BLaER1 treated with 17β-estradiol and CSF1 and Interleukin-3, amounts not matched to agents 10 nM and 100 nM (cell line): ENCODE measurements around the gene NAMPT.

Experiments
- H3K27ac ChIP-seq, 11 experiments: shearing (Covaris generic); formaldehyde crosslinking; 2 replicates each; pipeline ENCODE4 v1.8.1; 2022
- H3K27me3 ChIP-seq, 11 experiments: shearing (Covaris generic); formaldehyde crosslinking; 2 replicates each; pipeline ENCODE4 v1.8.1; 2022
- H3K36me3 ChIP-seq, 11 experiments: shearing (Covaris generic); formaldehyde crosslinking; 2 replicates each; pipeline ENCODE4 v1.8.1; 2022
- H3K4me1 ChIP-seq, 10 experiments: shearing (Covaris generic); formaldehyde crosslinking; 2 replicates each; pipeline ENCODE4 v1.8.1; 2022
- H3K4me2 ChIP-seq, 11 experiments: shearing (Covaris generic); formaldehyde crosslinking; 2 replicates each; pipeline ENCODE4 v1.8.1; 2022
- H3K4me3 ChIP-seq, 10 experiments: shearing (Covaris generic); formaldehyde crosslinking; 2 replicates each; pipeline ENCODE4 v1.8.1; 2022
- H3K9ac ChIP-seq, 11 experiments: shearing (Covaris generic); formaldehyde crosslinking; 2 replicates each; pipeline ENCODE4 v1.8.1; 2022
- H3K9me3 ChIP-seq, 11 experiments: shearing (Covaris generic); formaldehyde crosslinking; replicated peaks in 1 of 11; 2 replicates each; pipeline ENCODE4 v1.8.1; 2022
- H4K20me1 ChIP-seq, 11 experiments: shearing (Covaris generic); formaldehyde crosslinking; 2 replicates each; pipeline ENCODE4 v1.8.1; 2022
- Cebpa-rat ChIP-seq, 11 experiments: shearing (Covaris generic); IDR thresholded peaks; 2 replicates each; pipeline ENCODE4 v1.8.1; 2022

The NAMPT gene

GRCh38 chr7:106257752-106258151, 27.0 kb downstream of the NAMPT start:
- H3K36me3 ChIP-seq: peaks cover 66 to 100% (median 87%) of the 10 kb centered on the region in 11 experiments
- peaks cover 0 to 25% (median 18%) of the 10 kb centered on the region in 10 experiments; a peak in 16 of 20 replicates for H3K4me1 ChIP-seq
- no peak overlapping the region for H3K4me2 ChIP-seq
- TF ChIP-seq Cebpa-rat (IDR thresholded peaks at IDR 0.05): no peak
- 0 out of 22 replicates have a peak overlapping the region, but pooled peaks of 1 of the 11 experiments have one; percentile 2 for H3K27ac ChIP-seq
- no peaks in the 10 kb centered on the region for H3K27me3 ChIP-seq
- 0 out of 22 replicates have a peak, but pooled peaks cover 0 to 5% (median 0%) of the 10 kb centered on the region in 11 experiments for H3K9me3 ChIP-seq
- peaks cover 0 to 100% (median 9%) of the 10 kb centered on the region in 11 experiments; a peak in 12 of 22 replicates for H4K20me1 ChIP-seq
- no peak overlapping the region for H3K9ac ChIP-seq
- no peak overlapping the region for H3K4me3 ChIP-seq

- Histone ChIP-seq H3K36me3 (peaks cover 77 to 100% (median 91%) of the 10 kb centered on the region in 11 experiments), H3K4me3 (no peak overlapping the region), H3K4me2 (no peak overlapping the region), H3K4me1 (peaks cover 0 to 18% (median 17%) of the 10 kb centered on the region in 10 experiments; a peak in 16 of 20 replicates), H3K9me3 (peaks cover 0 to 16% (median 0%) of the 10 kb centered on the region in 11 experiments; a peak in 1 of 22 replicates), H3K27ac (no peak overlapping the region; a peak in 1 of 22 replicates), H3K9ac (no peak overlapping the region), H3K27me3 (no peaks in the 10 kb centered on the region), H4K20me1 (peaks cover 0 to 100% (median 9%) of the 10 kb centered on the region in 11 experiments; a peak in 12 of 22 replicates)
- TF ChIP-seq Cebpa-rat (IDR thresholded peaks at IDR 0.05): no peak
Observed at GRCh38 chr7:106256144-106256543, 28.6 kb downstream of the NAMPT start.

GRCh38 chr7:106255246-106255645, 29.5 kb downstream of the NAMPT start:
- peaks cover 0 to 21% (median 0%) of the 10 kb centered on the region in 11 experiments; a peak in 2 of 22 replicates for H3K9me3 ChIP-seq

DNA sequence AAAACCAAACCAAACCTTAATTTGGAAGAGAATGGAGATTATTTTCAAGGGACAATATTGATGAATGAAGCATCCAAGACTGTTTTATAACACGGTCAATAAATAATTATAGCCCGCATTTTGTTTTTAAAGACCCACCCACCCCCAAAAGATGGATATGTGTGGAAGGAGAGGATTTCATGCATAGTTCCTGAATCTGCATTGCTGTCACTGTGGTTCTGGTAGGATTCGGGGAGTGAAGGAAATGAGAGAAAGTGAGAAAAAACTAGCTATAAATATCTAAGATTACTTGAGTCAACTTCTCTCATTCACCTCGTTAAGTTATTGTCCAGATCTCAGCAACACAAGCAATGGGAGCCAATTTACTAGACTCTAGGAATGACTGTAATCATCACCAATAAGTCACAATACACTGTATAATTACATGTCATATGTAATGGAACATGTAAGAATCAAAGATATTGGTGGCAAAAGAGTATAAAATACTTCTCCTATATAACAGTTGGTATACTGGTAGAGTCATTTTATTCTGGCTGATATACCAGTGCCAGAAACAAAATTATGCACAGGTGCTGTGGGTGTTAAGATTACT, 30.2 kb downstream of the NAMPT start:
- TF ChIP-seq Cebpa-rat (IDR thresholded peaks at IDR 0.05): no peak
- Histone ChIP-seq H3K9ac (no peak overlapping the region), H3K4me2 (no peak overlapping the region), H4K20me1 (peaks cover 0 to 92% (median 0%) of the 10 kb centered on the region in 11 experiments; a peak in 8 of 22 replicates), H3K4me3 (no peak overlapping the region), H3K4me1 (peaks cover 0 to 4% (median 2%) of the 10 kb centered on the region in 10 experiments; a peak in 10 of 20 replicates), H3K9me3 (peaks cover 0 to 23% (median 0%) of the 10 kb centered on the region in 11 experiments; a peak in 3 of 22 replicates), H3K27ac (no peak overlapping the region; a peak in 1 of 22 replicates), H3K27me3 (no peaks in the 10 kb centered on the region), H3K36me3 (peaks cover 72 to 94% (median 89%) of the 10 kb centered on the region in 11 experiments)

More at GRCh38 chr7:106255246-106255645, 29.5 kb downstream of the NAMPT start:
- no peak overlapping the region for H3K4me2 ChIP-seq
- H3K36me3 ChIP-seq: peaks cover 75 to 96% (median 93%) of the 10 kb centered on the region in 11 experiments
- no peak overlapping the region for H3K4me3 ChIP-seq
- TF ChIP-seq Cebpa-rat (IDR thresholded peaks at IDR 0.05): no peak
- no peak overlapping the region for H3K27ac ChIP-seq
- no peak overlapping the region for H3K9ac ChIP-seq
- H3K4me1 ChIP-seq: peaks cover 0 to 11% (median 8%) of the 10 kb centered on the region in 10 experiments; a peak in 15 of 20 replicates
- H3K27me3 ChIP-seq: no peaks in the 10 kb centered on the region
- peaks cover 0 to 96% (median 4%) of the 10 kb centered on the region in 11 experiments; a peak in 12 of 22 replicates for H4K20me1 ChIP-seq

DNA sequence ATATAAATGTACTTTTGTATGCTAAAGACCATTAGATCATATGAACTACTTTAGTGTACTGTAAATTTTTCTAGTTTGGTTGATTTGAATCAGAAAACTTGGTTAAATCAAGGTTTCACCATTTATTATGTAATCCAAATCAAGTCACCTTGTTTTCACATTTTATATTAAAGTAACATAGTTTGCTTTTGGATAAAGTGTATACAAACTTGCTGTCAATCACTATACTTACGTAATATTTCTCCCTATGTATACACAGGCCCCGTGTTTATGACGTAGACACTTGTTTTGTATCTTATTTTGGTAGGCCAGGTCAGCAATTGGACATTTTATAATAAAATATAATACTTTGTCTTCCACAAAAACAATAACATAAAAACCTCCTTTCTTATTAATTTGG, 32.2 kb downstream of the NAMPT start:
- Histone ChIP-seq H3K9me3 (peaks cover 4 to 42% (median 6%) of the 10 kb centered on the region in 11 experiments; a peak in 19 of 22 replicates), H3K27me3 (no peaks in the 10 kb centered on the region), H3K27ac (no peak overlapping the region), H4K20me1 (peaks cover 0 to 83% (median 0%) of the 10 kb centered on the region in 11 experiments; a peak in 7 of 22 replicates), H3K4me1 (peaks cover 0 to 4% (median 0%) of the 10 kb centered on the region in 10 experiments; a peak in 1 of 20 replicates), H3K9ac (no peak overlapping the region), H3K36me3 (peaks cover 66 to 93% (median 84%) of the 10 kb centered on the region in 11 experiments), H3K4me3 (no peak overlapping the region), H3K4me2 (no peak overlapping the region)
- no peak for TF ChIP-seq Cebpa-rat (IDR thresholded peaks at IDR 0.05)

DNA sequence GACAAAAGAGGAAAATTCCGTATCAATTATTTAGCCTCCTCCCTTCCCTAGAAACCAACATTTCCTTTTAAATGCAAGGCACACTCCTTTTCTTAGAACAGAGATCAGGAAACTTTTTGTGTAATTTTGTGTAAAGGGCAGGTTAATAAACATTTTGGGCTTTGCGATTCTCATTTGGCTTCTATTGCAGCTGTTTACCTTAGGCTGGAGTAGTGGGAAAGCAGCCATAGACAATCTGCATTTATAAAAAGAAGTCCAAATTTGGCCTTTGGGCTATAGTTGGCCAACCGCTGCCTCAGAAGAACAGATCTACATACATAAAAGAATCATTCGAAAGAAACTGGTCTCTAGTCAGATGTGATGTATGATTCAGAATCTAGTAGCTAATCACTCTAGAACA, 35.3 kb downstream of the NAMPT start:
- Histone ChIP-seq H3K27ac (no peak overlapping the region), H4K20me1 (peaks cover 0 to 61% (median 0%) of the 10 kb centered on the region in 11 experiments; a peak in 6 of 22 replicates), H3K4me3 (no peak overlapping the region), H3K4me1 (no peaks in the 10 kb centered on the region), H3K27me3 (no peaks in the 10 kb centered on the region), H3K4me2 (no peak overlapping the region), H3K36me3 (peaks cover 50 to 71% (median 64%) of the 10 kb centered on the region in 11 experiments), H3K9me3 (peaks cover 13 to 53% (median 15%) of the 10 kb centered on the region in 11 experiments), H3K9ac (no peak overlapping the region)
- no peak for TF ChIP-seq Cebpa-rat (IDR thresholded peaks at IDR 0.05)

GRCh38 chr7:106248600-106248999, 36.2 kb downstream of the NAMPT start:
- peaks cover 13 to 62% (median 15%) of the 10 kb centered on the region in 11 experiments for H3K9me3 ChIP-seq
- H3K4me3 ChIP-seq: no peak overlapping the region
- H3K9ac ChIP-seq: no peak overlapping the region
- no peak overlapping the region for H3K27ac ChIP-seq
- no peak overlapping the region for H3K4me2 ChIP-seq
- peaks cover 0 to 52% (median 0%) of the 10 kb centered on the region in 11 experiments; a peak in 6 of 22 replicates for H4K20me1 ChIP-seq
- H3K36me3 ChIP-seq: peaks cover 41 to 62% (median 55%) of the 10 kb centered on the region in 11 experiments
- no peaks in the 10 kb centered on the region for H3K4me1 ChIP-seq
- no peaks in the 10 kb centered on the region for H3K27me3 ChIP-seq
- TF ChIP-seq Cebpa-rat (IDR thresholded peaks at IDR 0.05): no peak

DNA sequence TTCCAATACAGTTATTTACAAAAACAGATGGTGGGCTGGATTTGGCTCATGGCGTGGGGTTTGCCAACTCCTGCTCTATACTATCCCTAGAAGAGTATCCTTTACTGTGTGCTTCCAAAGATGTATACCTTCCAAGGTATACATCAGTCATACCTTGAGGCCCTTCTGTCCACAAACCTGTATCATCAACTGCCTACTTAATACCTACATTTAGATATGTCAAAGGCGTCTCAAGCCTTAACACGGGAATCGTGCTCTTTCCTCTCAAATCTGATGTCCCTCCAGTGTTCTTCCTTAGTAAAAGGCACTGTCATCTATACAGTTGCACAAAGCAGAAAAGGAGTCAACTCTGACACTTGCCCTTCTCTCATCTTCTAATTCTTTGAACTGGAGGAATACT, 36.9 kb downstream of the NAMPT start:
- H3K9ac ChIP-seq: no peak overlapping the region
- H4K20me1 ChIP-seq: peaks cover 0 to 45% (median 0%) of the 10 kb centered on the region in 11 experiments; a peak in 4 of 22 replicates
- peaks cover 34 to 55% (median 47%) of the 10 kb centered on the region in 11 experiments for H3K36me3 ChIP-seq
- peaks cover 13 to 65% (median 15%) of the 10 kb centered on the region in 11 experiments for H3K9me3 ChIP-seq
- no peak overlapping the region for H3K4me3 ChIP-seq
- no peak for TF ChIP-seq Cebpa-rat (IDR thresholded peaks at IDR 0.05)
- H3K4me1 ChIP-seq: no peaks in the 10 kb centered on the region
- H3K4me2 ChIP-seq: no peak overlapping the region
- 0 out of 22 replicates have a peak overlapping the region, but pooled peaks of 1 of the 11 experiments have one; percentile 1 for H3K27ac ChIP-seq
- H3K27me3 ChIP-seq: no peaks in the 10 kb centered on the region
